K562 (cell line): ENCODE measurements around the gene GPR3. TPM values are rescaled to one million over a fixed set of nuclear protein-coding genes. Genes with fewer than 3 reads are reported as not detected.

Experiments
- polyA plus RNA-seq, 8 experiments: library from polyadenylated mRNA; depleted of rRNA in 4 of 8; stranded (reverse) in 5 of 8; unstranded in 3 of 8; fragments of >200 nt; fragmentation: Nextera tagmentation in 2 of 8; fragmentation: Illumina TruSeq in 1 of 8; extraction: Ambion mirVana in 2 of 8; extraction: Trizol in 1 of 8; gene quantifications; 2 replicates each; pipeline versions ENCODE4 v1.2.1 to v1.2.3, GENCODE V29; 2011 to 2014; ENCODE audit warnings: inconsistent platforms in 1 of 8, missing spikeins in 1 of 8
- total RNA-seq, 7 experiments: library from RNA; depleted of rRNA in 6 of 7; stranded (reverse); fragments of >200 nt in 6 of 7; fragmentation: Illumina TruSeq in 2 of 7; extraction: Trizol in 2 of 7; gene quantifications; 2 replicates each; pipeline versions ENCODE4 v1.2.1 to v1.2.3, GENCODE V29; 2011 to 2021; ENCODE audit warnings: low replicate concordance in 1 of 7
- TF ChIP-seq, protein P1 (sequence below), 2 experiments: fragments of 150-350 bp in 1 of 2; IDR thresholded peaks; 2 replicates each; pipeline ENCODE4 v1.6.1; 2012 to 2016; ENCODE audit warnings: low read depth in 2 of 2, low read length in 2 of 2, mild to moderate bottlenecking in 1 of 2, moderate library complexity in 1 of 2
- TF ChIP-seq, protein P2 (sequence below): fragments of 250-450 bp; sonication (Bioruptor Pico); IDR thresholded peaks from 2 replicates; pipeline ENCODE4 v1.4.0; 2020; ENCODE audit warnings: mild to moderate bottlenecking
- TF ChIP-seq, protein P3 (sequence below): fragments of 250-450 bp; sonication (Bioruptor Pico); IDR thresholded peaks from 2 replicates; pipeline ENCODE4 v1.8.0; 2022; ENCODE audit warnings: inconsistent platforms, mild to moderate bottlenecking, moderate library complexity, borderline replicate concordance

The GPR3 gene
- total and polyA plus RNA-seq, 9 of the 15 experiments (the other 6 are each of a cell fraction or from before 2014, with no cell fraction given) = 0.24 to 11.5 (median 3.7) TPM

DNA sequence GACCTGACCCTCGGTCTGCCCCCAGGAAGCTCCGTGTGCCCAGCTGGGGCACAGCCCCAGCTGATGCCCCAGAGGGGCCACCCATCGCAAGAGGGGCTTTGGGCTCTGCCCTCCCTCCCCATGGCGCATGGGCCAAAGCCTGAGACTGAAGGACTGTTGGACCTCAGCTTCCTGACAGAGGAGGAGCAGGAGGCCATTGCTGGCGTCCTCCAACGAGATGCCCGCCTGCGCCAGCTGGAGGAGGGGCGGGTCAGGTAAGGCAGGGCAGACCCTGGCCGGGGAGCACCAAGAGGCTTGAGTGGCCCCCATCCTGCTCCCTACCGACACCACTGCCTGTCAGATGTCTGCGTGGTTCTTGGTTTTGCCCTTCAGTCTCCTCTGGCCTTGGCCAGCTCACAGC, 47.1 kb upstream of the GPR3 start (continued):
- TF ChIP-seq, protein P1, sequence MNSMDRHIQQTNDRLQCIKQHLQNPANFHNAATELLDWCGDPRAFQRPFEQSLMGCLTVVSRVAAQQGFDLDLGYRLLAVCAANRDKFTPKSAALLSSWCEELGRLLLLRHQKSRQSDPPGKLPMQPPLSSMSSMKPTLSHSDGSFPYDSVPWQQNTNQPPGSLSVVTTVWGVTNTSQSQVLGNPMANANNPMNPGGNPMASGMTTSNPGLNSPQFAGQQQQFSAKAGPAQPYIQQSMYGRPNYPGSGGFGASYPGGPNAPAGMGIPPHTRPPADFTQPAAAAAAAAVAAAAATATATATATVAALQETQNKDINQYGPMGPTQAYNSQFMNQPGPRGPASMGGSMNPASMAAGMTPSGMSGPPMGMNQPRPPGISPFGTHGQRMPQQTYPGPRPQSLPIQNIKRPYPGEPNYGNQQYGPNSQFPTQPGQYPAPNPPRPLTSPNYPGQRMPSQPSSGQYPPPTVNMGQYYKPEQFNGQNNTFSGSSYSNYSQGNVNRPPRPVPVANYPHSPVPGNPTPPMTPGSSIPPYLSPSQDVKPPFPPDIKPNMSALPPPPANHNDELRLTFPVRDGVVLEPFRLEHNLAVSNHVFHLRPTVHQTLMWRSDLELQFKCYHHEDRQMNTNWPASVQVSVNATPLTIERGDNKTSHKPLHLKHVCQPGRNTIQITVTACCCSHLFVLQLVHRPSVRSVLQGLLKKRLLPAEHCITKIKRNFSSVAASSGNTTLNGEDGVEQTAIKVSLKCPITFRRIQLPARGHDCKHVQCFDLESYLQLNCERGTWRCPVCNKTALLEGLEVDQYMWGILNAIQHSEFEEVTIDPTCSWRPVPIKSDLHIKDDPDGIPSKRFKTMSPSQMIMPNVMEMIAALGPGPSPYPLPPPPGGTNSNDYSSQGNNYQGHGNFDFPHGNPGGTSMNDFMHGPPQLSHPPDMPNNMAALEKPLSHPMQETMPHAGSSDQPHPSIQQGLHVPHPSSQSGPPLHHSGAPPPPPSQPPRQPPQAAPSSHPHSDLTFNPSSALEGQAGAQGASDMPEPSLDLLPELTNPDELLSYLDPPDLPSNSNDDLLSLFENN (IDR thresholded peaks at IDR 0.05; ENCODE audit: low read depth in 2 of 2, low read length in 2 of 2) = no peak
- TF ChIP-seq, protein P2, sequence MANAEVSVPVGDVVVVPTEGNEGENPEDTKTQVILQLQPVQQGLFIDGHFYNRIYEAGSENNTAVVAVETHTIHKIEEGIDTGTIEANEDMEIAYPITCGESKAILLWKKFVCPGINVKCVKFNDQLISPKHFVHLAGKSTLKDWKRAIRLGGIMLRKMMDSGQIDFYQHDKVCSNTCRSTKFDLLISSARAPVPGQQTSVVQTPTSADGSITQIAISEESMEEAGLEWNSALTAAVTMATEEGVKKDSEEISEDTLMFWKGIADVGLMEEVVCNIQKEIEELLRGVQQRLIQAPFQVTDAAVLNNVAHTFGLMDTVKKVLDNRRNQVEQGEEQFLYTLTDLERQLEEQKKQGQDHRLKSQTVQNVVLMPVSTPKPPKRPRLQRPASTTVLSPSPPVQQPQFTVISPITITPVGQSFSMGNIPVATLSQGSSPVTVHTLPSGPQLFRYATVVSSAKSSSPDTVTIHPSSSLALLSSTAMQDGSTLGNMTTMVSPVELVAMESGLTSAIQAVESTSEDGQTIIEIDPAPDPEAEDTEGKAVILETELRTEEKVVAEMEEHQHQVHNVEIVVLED (CRISPR knock-in tag) = no peak
- TF ChIP-seq, protein P3, sequence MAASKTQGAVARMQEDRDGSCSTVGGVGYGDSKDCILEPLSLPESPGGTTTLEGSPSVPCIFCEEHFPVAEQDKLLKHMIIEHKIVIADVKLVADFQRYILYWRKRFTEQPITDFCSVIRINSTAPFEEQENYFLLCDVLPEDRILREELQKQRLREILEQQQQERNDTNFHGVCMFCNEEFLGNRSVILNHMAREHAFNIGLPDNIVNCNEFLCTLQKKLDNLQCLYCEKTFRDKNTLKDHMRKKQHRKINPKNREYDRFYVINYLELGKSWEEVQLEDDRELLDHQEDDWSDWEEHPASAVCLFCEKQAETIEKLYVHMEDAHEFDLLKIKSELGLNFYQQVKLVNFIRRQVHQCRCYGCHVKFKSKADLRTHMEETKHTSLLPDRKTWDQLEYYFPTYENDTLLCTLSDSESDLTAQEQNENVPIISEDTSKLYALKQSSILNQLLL (CRISPR knock-in tag) = no peak
